DOHH2 (cell line): ENCODE measurements around the gene CBARP.

ENCODE experiments used
- H3F3A ChIP-seq: fragments of 200-600 bp; sonication (generic), shearing (Covaris generic); 2 replicates; pipeline ENCODE4 v1.6.0; 2016; ENCODE audit warnings: antibody characterized with exemption, mild to moderate bottlenecking; ENCODE audit not compliant: control insufficient read depth, insufficient read depth
- H3K27ac ChIP-seq: fragments of 200-600 bp; sonication (generic); 2 replicates; pipeline ENCODE4 v1.5.1; 2014; ENCODE audit warnings: low read depth, mild to moderate bottlenecking, low read length, moderate library complexity
- H3K27me3 ChIP-seq: fragments of 200-600 bp; sonication (generic); 2 replicates; pipeline ENCODE4 v1.6.1; 2014; ENCODE audit warnings: mild to moderate bottlenecking, low read length, mixed read lengths; ENCODE audit not compliant: control insufficient read depth
- H3K36me3 ChIP-seq: fragments of 200-600 bp; sonication (generic); 2 replicates; pipeline ENCODE4 v1.6.1; 2014; ENCODE audit warnings: mild to moderate bottlenecking, low read length, moderate library complexity, mixed read lengths; ENCODE audit not compliant: control insufficient read depth
- H3K4me1 ChIP-seq: fragments of 200-600 bp; sonication (generic); 2 replicates; pipeline ENCODE4 v1.6.1; 2014; ENCODE audit warnings: mild to moderate bottlenecking, low read length, mixed read lengths; ENCODE audit not compliant: control insufficient read depth
- H3K4me2 ChIP-seq: fragments of 200-600 bp; sonication (generic); 2 replicates; pipeline ENCODE4 v1.6.0; 2014; ENCODE audit warnings: mild to moderate bottlenecking, low read length, moderate library complexity
- H3K4me3 ChIP-seq: fragments of 200-600 bp; sonication (generic); 2 replicates; pipeline ENCODE4 v1.5.1; 2014; ENCODE audit warnings: mild to moderate bottlenecking, low read length, mixed read lengths
- H3K79me2 ChIP-seq: fragments of 200-600 bp; sonication (generic); 2 replicates; pipeline ENCODE4 v1.6.1; 2014; ENCODE audit warnings: mild to moderate bottlenecking, low read length, mixed read lengths; ENCODE audit not compliant: control insufficient read depth
- H3K9me2 ChIP-seq: fragments of 200-600 bp; sonication (generic); replicated peaks from 2 replicates; pipeline ENCODE4 v1.6.1; 2014; ENCODE audit warnings: mild to moderate bottlenecking, low read length, mixed read lengths; ENCODE audit not compliant: control insufficient read depth
- H3K9me3 ChIP-seq: fragments of 200-600 bp; sonication (generic); 2 replicates; pipeline ENCODE4 v1.6.1; 2014; ENCODE audit warnings: antibody characterized with exemption, low read length, mixed read lengths; ENCODE audit not compliant: control insufficient read depth, insufficient read depth
- H4K20me1 ChIP-seq: fragments of 200-600 bp; sonication (generic); 2 replicates; pipeline ENCODE4 v1.6.0; 2014; ENCODE audit warnings: low read depth, mild to moderate bottlenecking, antibody characterized with exemption, low read length, moderate library complexity; ENCODE audit not compliant: control insufficient read depth, insufficient read depth
- CTCF ChIP-seq: fragments of 200-600 bp; sonication (generic); IDR thresholded peaks from one replicate; pipeline ENCODE4 v1.5.1; 2014; ENCODE audit warnings: antibody characterized with exemption, mild to moderate bottlenecking, low read depth, low read length; ENCODE audit not compliant: poor library complexity, severe bottlenecking
- EZH2phosphoT487 ChIP-seq: fragments of 200-600 bp; sonication (generic); IDR thresholded peaks from 2 replicates; pipeline ENCODE4 v1.6.1; 2017; ENCODE audit warnings: borderline replicate concordance, mild to moderate bottlenecking, antibody characterized with exemption, low read length, moderate library complexity, mixed read lengths

The CBARP gene

DNA sequence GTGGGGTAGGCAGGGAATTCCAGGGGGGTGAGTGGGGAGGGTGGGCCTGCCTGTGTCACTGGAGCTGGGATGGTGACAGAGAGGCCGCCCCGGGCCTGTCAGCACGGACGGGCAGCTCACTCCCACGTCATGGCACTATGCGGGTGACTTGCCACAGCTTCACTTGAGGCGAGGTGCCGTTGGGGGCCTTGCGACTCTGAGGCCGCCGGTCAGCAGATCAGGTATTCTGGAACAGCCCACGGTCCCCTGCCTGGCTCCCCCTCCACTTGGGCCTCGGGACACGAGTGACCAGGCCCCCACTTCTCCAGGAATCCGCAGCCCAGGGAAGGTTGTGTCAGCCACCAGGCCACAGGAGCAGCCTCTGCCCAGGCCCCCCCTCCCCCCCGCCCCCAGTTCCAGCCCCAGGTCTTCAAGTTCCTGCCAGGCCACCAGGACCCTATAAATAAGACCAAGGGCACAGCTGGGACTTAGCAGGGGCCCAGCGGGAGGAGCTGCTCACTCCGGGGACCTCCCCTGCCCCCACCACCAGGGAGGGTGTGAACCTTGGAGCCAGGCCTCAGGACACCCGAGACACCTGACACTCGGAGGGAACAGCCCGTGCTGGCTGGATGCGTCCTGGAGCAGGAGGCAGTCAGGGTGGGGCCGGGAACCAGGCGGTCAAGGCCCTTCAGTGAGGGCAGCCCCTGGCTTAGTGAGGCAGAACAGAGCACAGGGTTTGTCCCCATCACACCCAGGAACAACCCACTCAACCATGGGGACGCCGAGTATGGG lies 7.9 kb upstream of the CBARP start:
- Histone ChIP-seq H3K9me2 (no peaks in the 10 kb centered on the region), H3K4me3 (no peak overlapping the region), H3K4me2 (peak overlapping the region; percentile 99), H3K9me3 (no peaks in the 10 kb centered on the region), H3K36me3 (peaks cover 41% of the 10 kb centered on the region), H3K27me3 (no peaks in the 10 kb centered on the region), H4K20me1 (no peaks in the 10 kb centered on the region), H3K4me1 (peaks cover 48% of the 10 kb centered on the region), H3K79me2 (peaks cover 57% of the 10 kb centered on the region), H3F3A (peaks cover 11% of the 10 kb centered on the region; the same call in 1 of the 2 replicates), H3K27ac (no peak overlapping the region)
- no peak for TF ChIP-seq EZH2phosphoT487
- TF ChIP-seq CTCF = no peak

GRCh38 chr19:1244693-1245451 lies 7.1 kb upstream of the CBARP start:
- Histone ChIP-seq H3K27me3 (no peaks in the 10 kb centered on the region), H3K79me2 (peaks cover 49% of the 10 kb centered on the region), H3K4me3 (peak overlapping the region; percentile 72), H4K20me1 (no peaks in the 10 kb centered on the region), H3K27ac (peak overlapping the region; percentile 57), H3K4me1 (peaks cover 51% of the 10 kb centered on the region), H3K4me2 (peak overlapping the region; percentile 99), H3K9me2 (no peaks in the 10 kb centered on the region), H3K36me3 (peaks cover 38% of the 10 kb centered on the region), H3K9me3 (no peaks in the 10 kb centered on the region), H3F3A (peaks cover 11% of the 10 kb centered on the region; the same call in 1 of the 2 replicates)
- TF ChIP-seq EZH2phosphoT487 = no peak
- TF ChIP-seq CTCF = no peak

GRCh38 chr19:1243768-1244692 lies 6.2 kb upstream of the CBARP start:
- peak overlapping the region; percentile 99 for H3K4me2 ChIP-seq
- H3K36me3 ChIP-seq = peaks cover 35% of the 10 kb centered on the region
- peaks cover 55% of the 10 kb centered on the region for H3K4me1 ChIP-seq
- H3K79me2 ChIP-seq = peaks cover 47% of the 10 kb centered on the region
- H3K4me3 ChIP-seq = peak overlapping the region; percentile 72
- peaks cover 7% of the 10 kb centered on the region for H3K27me3 ChIP-seq
- TF ChIP-seq CTCF = peak; percentile 93
- TF ChIP-seq EZH2phosphoT487 = no peak
- peaks cover 14% of the 10 kb centered on the region for H3F3A ChIP-seq
- H3K9me3 ChIP-seq = no peaks in the 10 kb centered on the region
- peak overlapping the region; percentile 57 for H3K27ac ChIP-seq
- H3K9me2 ChIP-seq = no peaks in the 10 kb centered on the region
- no peaks in the 10 kb centered on the region for H4K20me1 ChIP-seq
